Thyroid gland (tissue), 4 donors: ENCODE data around the gene SFTPA1.

ENCODE experiments used
- CTCF ChIP-seq, 6 experiments: fragments of 200-600 bp in 3 of 6; fragments of 450-650 bp in 3 of 6; sonication (generic) in 3 of 6; IDR thresholded peaks; one replicate each; pipeline ENCODE4 v1.5.1; 2016 to 2019; ENCODE audit warnings: antibody characterized with exemption in 6 of 6, mild to moderate bottlenecking in 2 of 6, inconsistent platforms in 1 of 6, moderate library complexity in 1 of 6
- POLR2A ChIP-seq, 2 donors: fragments of 450-650 bp; IDR thresholded peaks; one replicate each; pipeline ENCODE4 v1.6.1; 2017; ENCODE audit warnings: antibody characterized with exemption in 2 of 2, mild to moderate bottlenecking in 2 of 2, moderate library complexity in 1 of 2

- TF ChIP-seq CTCF (IDR thresholded peaks at IDR 0.05) (no peak), POLR2A (IDR thresholded peaks at IDR 0.05) (no peak)
Measured at GRCh38 chr10:79595510-79595909, 15.2 kb upstream of the SFTPA1 start.
